Esophagus muscularis mucosa (tissue), 4 donors: Measurements from ENCODE around the gene POM121L2. TPM values are rescaled to one million over a fixed set of nuclear protein-coding genes. Genes with fewer than 3 reads are reported as not detected.

Source experiments
- DNase-seq: peaks from one replicate; pipeline ENCODE4 v3.0.0-alpha.2; 2017; ENCODE audit errors: extremely low spot score
- H3K27ac ChIP-seq, 4 donors: fragments of 200-600 bp; sonication (generic); replicated peaks in 1 of 4; 1 replicate in 3 of 4; 2 replicates in 1 of 4; pipeline ENCODE4 v1.5.1; 2016 to 2019; ENCODE audit warnings: mild to moderate bottlenecking in 1 of 4
- H3K27me3 ChIP-seq, 4 donors: fragments of 200-600 bp; sonication (generic); one replicate each; pipeline versions ENCODE4 v1.5.1 to v1.6.0; 2016 to 2019
- H3K36me3 ChIP-seq, 4 donors: fragments of 200-600 bp; sonication (generic); one replicate each; pipeline ENCODE4 v1.5.1; 2016 to 2019
- H3K4me1 ChIP-seq, 4 donors: fragments of 200-600 bp; sonication (generic); one replicate each; pipeline ENCODE4 v1.5.1; 2016 to 2019
- H3K4me3 ChIP-seq, 4 donors: fragments of 200-600 bp; sonication (generic); 1 replicate in 2 of 4; 2 replicates in 2 of 4; pipeline ENCODE4 v1.5.1; 2016 to 2019; ENCODE audit warnings: mild to moderate bottlenecking in 4 of 4, moderate library complexity in 1 of 4
- H3K9me3 ChIP-seq, 4 donors: fragments of 200-600 bp; sonication (generic); 1 replicate in 3 of 4; 2 replicates in 1 of 4; pipeline ENCODE4 v1.5.1; 2016 to 2019
- EP300 ChIP-seq: sonication (generic); formaldehyde crosslinking; IDR thresholded peaks from one replicate; pipeline ENCODE4 v1.6.1; 2017; ENCODE audit warnings: antibody characterized with exemption
- POLR2A ChIP-seq: fragments of 450-650 bp; IDR thresholded peaks from one replicate; pipeline ENCODE4 v1.6.1; 2017; ENCODE audit warnings: antibody characterized with exemption, moderate library complexity, mild to moderate bottlenecking, low read depth
- POLR2AphosphoS5 ChIP-seq, 2 donors: sonication (generic); formaldehyde crosslinking; IDR thresholded peaks; one replicate each; pipeline ENCODE4 v1.6.1; 2017; ENCODE audit warnings: antibody characterized with exemption in 2 of 2
- WGBS: methylation state at CpG from one replicate; pipeline ENCODE4 v1.1.5; 2018; 5-methylcytosine and 5-hydroxymethylcytosine counted together
- intact Hi-C: fragments of 100-400 bp; cut with DNase I; formaldehyde crosslinking; loops from one replicate; pipeline ENCODE4 v1.15.1; 2023
- total RNA-seq, 4 donors: library from RNA; depleted of rRNA; stranded (reverse); fragments of >200 nt; gene quantifications; one replicate each; pipeline versions ENCODE4 v1.1.0 to v1.2.1, GENCODE V29; 2016
- TF ChIP-seq, protein P1 (sequence below), 3 experiments: fragments of 200-600 bp in 2 of 3; fragments of 450-650 bp in 1 of 3; sonication (generic) in 2 of 3; IDR thresholded peaks; one replicate each; pipeline ENCODE4 v1.5.1; 2017 to 2019; ENCODE audit warnings: antibody characterized with exemption in 3 of 3, mild to moderate bottlenecking in 2 of 3, moderate library complexity in 1 of 3

The POM121L2 gene
- total RNA-seq, 4 donors from 2014 or later: not detected

DNA sequence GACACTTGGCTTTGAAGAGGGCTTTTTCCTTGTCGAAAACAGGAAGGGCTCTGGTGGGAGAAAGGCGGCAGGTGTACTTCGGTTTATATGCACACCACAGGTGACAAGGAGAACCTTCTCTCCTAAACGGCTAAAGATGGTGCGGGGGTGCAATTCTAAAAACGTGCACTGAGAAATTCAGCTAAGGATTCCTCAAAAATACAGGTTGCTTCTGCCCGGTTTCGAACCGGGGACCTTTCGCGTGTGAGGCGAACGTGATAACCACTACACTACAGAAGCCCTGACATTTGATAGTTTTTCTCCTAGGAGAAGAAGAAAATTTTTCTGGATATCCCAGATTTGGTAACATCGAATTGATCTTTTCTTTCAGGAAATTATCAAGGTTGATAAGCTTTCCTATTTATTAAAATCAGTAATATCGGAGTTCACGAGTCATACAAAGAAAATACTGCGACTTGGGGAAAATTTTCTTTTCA is 32.0 kb downstream of the POM121L2 start:
- Histone ChIP-seq H3K4me3 (no peak overlapping the region), H3K36me3 (no peaks in the 10 kb centered on the region), H3K27ac (no peak overlapping the region), H3K27me3 (peaks cover 0 to 99% (median 63%) of the 10 kb centered on the region in 4 donors), H3K9me3 (peaks cover 0 to 13% (median 4%) of the 10 kb centered on the region in 4 donors), H3K4me1 (peaks cover 0 to 3% (median 0%) of the 10 kb centered on the region in 4 donors)
- no peak for DNase-seq
- TF ChIP-seq, protein P1, sequence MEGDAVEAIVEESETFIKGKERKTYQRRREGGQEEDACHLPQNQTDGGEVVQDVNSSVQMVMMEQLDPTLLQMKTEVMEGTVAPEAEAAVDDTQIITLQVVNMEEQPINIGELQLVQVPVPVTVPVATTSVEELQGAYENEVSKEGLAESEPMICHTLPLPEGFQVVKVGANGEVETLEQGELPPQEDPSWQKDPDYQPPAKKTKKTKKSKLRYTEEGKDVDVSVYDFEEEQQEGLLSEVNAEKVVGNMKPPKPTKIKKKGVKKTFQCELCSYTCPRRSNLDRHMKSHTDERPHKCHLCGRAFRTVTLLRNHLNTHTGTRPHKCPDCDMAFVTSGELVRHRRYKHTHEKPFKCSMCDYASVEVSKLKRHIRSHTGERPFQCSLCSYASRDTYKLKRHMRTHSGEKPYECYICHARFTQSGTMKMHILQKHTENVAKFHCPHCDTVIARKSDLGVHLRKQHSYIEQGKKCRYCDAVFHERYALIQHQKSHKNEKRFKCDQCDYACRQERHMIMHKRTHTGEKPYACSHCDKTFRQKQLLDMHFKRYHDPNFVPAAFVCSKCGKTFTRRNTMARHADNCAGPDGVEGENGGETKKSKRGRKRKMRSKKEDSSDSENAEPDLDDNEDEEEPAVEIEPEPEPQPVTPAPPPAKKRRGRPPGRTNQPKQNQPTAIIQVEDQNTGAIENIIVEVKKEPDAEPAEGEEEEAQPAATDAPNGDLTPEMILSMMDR (IDR thresholded peaks at IDR 0.05): no peak
- TF ChIP-seq EP300: no peak
- no peak for TF ChIP-seq POLR2AphosphoS5 (IDR thresholded peaks at IDR 0.05)
- no peak for TF ChIP-seq POLR2A
- WGBS: 1% methylated on average over 16 of the region's 17 CpGs
- intact Hi-C loops: no loop called here

GRCh38 chr6:27279513-27280063 is 32.5 kb downstream of the POM121L2 start:
- intact Hi-C loops: no loop called here
- no peak for DNase-seq
- Histone ChIP-seq H3K36me3 (no peaks in the 10 kb centered on the region), H3K27ac (no peak overlapping the region), H3K27me3 (peaks cover 0 to 99% (median 63%) of the 10 kb centered on the region in 4 donors), H3K9me3 (peaks cover 0 to 13% (median 4%) of the 10 kb centered on the region in 4 donors), H3K4me1 (peaks cover 0 to 3% (median 0%) of the 10 kb centered on the region in 4 donors), H3K4me3 (no peak overlapping the region)
- WGBS: 5% methylated on average over 24 of the region's 24 CpGs
- no peak for TF ChIP-seq POLR2A
- no peak for TF ChIP-seq EP300
- TF ChIP-seq, protein P1 (IDR thresholded peaks at IDR 0.05): no peak
- TF ChIP-seq POLR2AphosphoS5 (IDR thresholded peaks at IDR 0.05): no peak

GRCh38 chr6:27275025-27275956 is 36.8 kb downstream of the POM121L2 start:
- peaks cover 0 to 3% (median 0%) of the 10 kb centered on the region in 4 donors for H3K4me1 ChIP-seq
- 17% methylated on average over 36 of the region's 36 CpGs for WGBS
- no peak for DNase-seq
- intact Hi-C loops: no loop called here
- no peaks in the 10 kb centered on the region for H3K36me3 ChIP-seq
- peaks cover 0 to 89% (median 35%) of the 10 kb centered on the region in 4 donors for H3K27me3 ChIP-seq
- peaks cover 0 to 13% (median 0%) of the 10 kb centered on the region in 4 donors for H3K9me3 ChIP-seq
- TF ChIP-seq POLR2AphosphoS5 (IDR thresholded peaks at IDR 0.05) (no peak), POLR2A (no peak), EP300 (no peak)
- TF ChIP-seq, protein P1 (IDR thresholded peaks at IDR 0.05): no peak
- H3K4me3 ChIP-seq: no peak overlapping the region
- H3K27ac ChIP-seq: no peak overlapping the region

GRCh38 chr6:27273783-27274182 is 38.3 kb downstream of the POM121L2 start:
- TF ChIP-seq EP300 (no peak), POLR2AphosphoS5 (IDR thresholded peaks at IDR 0.05) (no peak), POLR2A (no peak)
- TF ChIP-seq, protein P1 (IDR thresholded peaks at IDR 0.05): no peak
- peaks cover 0 to 88% (median 26%) of the 10 kb centered on the region in 4 donors for H3K27me3 ChIP-seq
- DNase-seq: no peak
- H3K4me1 ChIP-seq: no peaks in the 10 kb centered on the region
- no peak overlapping the region for H3K4me3 ChIP-seq
- 59% methylated on average over 11 of the region's 11 CpGs for WGBS
- H3K9me3 ChIP-seq: peaks cover 0 to 13% (median 0%) of the 10 kb centered on the region in 4 donors
- H3K27ac ChIP-seq: no peak overlapping the region
- intact Hi-C loops: no loop called here
- H3K36me3 ChIP-seq: no peaks in the 10 kb centered on the region
